HepG2 (cell line): ENCODE data around the gene SNAPIN. TPM values are rescaled to one million over a fixed set of nuclear protein-coding genes. Genes with fewer than 3 reads are reported as not detected.

Experiments
- HNRNPL ChIP-seq: fragments of 200-400 bp; formaldehyde crosslinking; IDR thresholded peaks from 2 replicates; pipeline ENCODE4 v1.6.1; 2017; ENCODE audit warnings: mild to moderate bottlenecking, low read depth, low read length
- JUN ChIP-seq: sonication (generic); formaldehyde crosslinking; IDR thresholded peaks from 2 replicates; pipeline ENCODE4 v1.4.0; 2020; ENCODE audit warnings: mild to moderate bottlenecking, missing genetic modification reagents
- MAF1 ChIP-seq: sonication (generic); formaldehyde crosslinking; IDR thresholded peaks from 2 replicates; pipeline ENCODE4 v1.5.0; 2020; ENCODE audit warnings: missing genetic modification reagents, borderline replicate concordance
- MNT ChIP-seq: fragments of 450-650 bp; IDR thresholded peaks from 2 replicates; pipeline ENCODE4 v1.6.1; 2016
- MTF2 ChIP-seq: sonication (generic); formaldehyde crosslinking; IDR thresholded peaks from 2 replicates; pipeline ENCODE4 v1.5.0; 2020; ENCODE audit warnings: missing genetic modification reagents, borderline replicate concordance
- PAX8 ChIP-seq: sonication (generic); formaldehyde crosslinking; IDR thresholded peaks from 2 replicates; pipeline ENCODE4 v1.8.0; 2022; ENCODE audit warnings: mild to moderate bottlenecking, missing genetic modification reagents, borderline replicate concordance
- SP4 ChIP-seq: sonication (generic); formaldehyde crosslinking; IDR thresholded peaks from 2 replicates; pipeline ENCODE4 v1.8.1; 2023; ENCODE audit warnings: mild to moderate bottlenecking, missing genetic modification reagents
- TFE3 ChIP-seq: IDR thresholded peaks from 2 replicates; pipeline ENCODE4 v1.6.1; 2016
- ZBTB37 ChIP-seq: sonication (generic); formaldehyde crosslinking; IDR thresholded peaks from 2 replicates; pipeline ENCODE4 v1.4.0; 2020; ENCODE audit warnings: mild to moderate bottlenecking, missing genetic modification reagents
- ZHX2 ChIP-seq, 2 experiments: sonication (generic) in 1 of 2; formaldehyde crosslinking in 1 of 2; IDR thresholded peaks; 2 replicates each; pipeline versions ENCODE4 v1.6.1 to v1.9.0; 2014 to 2022; ENCODE audit warnings: antibody characterized with exemption in 1 of 2, borderline replicate concordance in 1 of 2, inconsistent platforms in 1 of 2, low read depth in 1 of 2, missing genetic modification reagents in 1 of 2
- ZNF136 ChIP-seq: sonication (generic); formaldehyde crosslinking; IDR thresholded peaks from 2 replicates; pipeline ENCODE4 v1.8.1; 2022; ENCODE audit warnings: low read depth, mild to moderate bottlenecking, moderate library complexity, missing genetic modification reagents
- ZNF432 ChIP-seq: sonication (generic); formaldehyde crosslinking; IDR thresholded peaks from 2 replicates; pipeline ENCODE4 v1.5.0; 2020; ENCODE audit warnings: missing genetic modification reagents, mild to moderate bottlenecking, borderline replicate concordance
- ZNF773 ChIP-seq: sonication (generic); formaldehyde crosslinking; IDR thresholded peaks from 2 replicates; pipeline ENCODE4 v1.4.0; 2020; ENCODE audit warnings: missing genetic modification reagents, borderline replicate concordance
- polyA plus RNA-seq, 8 experiments: library from polyadenylated mRNA; depleted of rRNA in 3 of 8; stranded (reverse) in 7 of 8; unstranded in 1 of 8; fragments of >200 nt; fragmentation: Illumina TruSeq in 4 of 8; extraction: Trizol in 4 of 8; gene quantifications; 2 replicates each; pipeline versions ENCODE4 v1.2.1 to v1.2.3, GENCODE V29; 2011 to 2016; ENCODE audit warnings: low read depth in 4 of 8, missing spikeins in 1 of 8, mixed read lengths in 1 of 8; ENCODE audit not compliant: insufficient read depth in 1 of 8
- total RNA-seq, 5 experiments: library from RNA; depleted of rRNA; stranded (reverse); fragments of >200 nt; fragmentation: Illumina TruSeq; extraction: Trizol; gene quantifications; 2 replicates each; pipeline ENCODE4 v1.2.3, GENCODE V29; 2016; ENCODE audit warnings: low read depth in 1 of 5

The SNAPIN gene
- total and polyA plus RNA-seq, 2 of the 13 experiments (the other 11 are each of a cell fraction or from before 2014, with no cell fraction given): 23.9 to 25.7 TPM

GRCh38 chr1:153658400-153659174 is at the start of gene SNAPIN (continued):
- peak; percentile 69 for TF ChIP-seq TFE3
- no peak for TF ChIP-seq ZNF432 (CRISPR knock-in tag)
- TF ChIP-seq MAF1 (CRISPR knock-in tag): peak; percentile 68; the same call in 1 of the 2 replicates
- no peak for TF ChIP-seq MNT
- TF ChIP-seq MTF2: no peak
- no peak for TF ChIP-seq PAX8
- 0 out of 2 replicates have a peak, but pooled peaks have one; percentile 28 for TF ChIP-seq ZNF136 (CRISPR knock-in tag)
- TF ChIP-seq JUN (CRISPR knock-in tag): no peak
- no peak for TF ChIP-seq ZNF773 (CRISPR knock-in tag)
- TF ChIP-seq ZHX2 (IDR thresholded peaks at IDR 0.05; ENCODE audit: low read depth): 0 out of 2 replicates have a peak, but pooled peaks have one; percentile 49
- no peak for TF ChIP-seq ZHX2 (CRISPR knock-in tag; IDR thresholded peaks at IDR 0.05; ENCODE audit: borderline replicate concordance)
- 0 out of 2 replicates have a peak, but pooled peaks have one; percentile 18 for TF ChIP-seq ZBTB37
- no peak for TF ChIP-seq HNRNPL
- peak; percentile 81 for TF ChIP-seq SP4 (CRISPR knock-in tag)
